Fibroblast of lung (primary cell): ENCODE data around the gene TMEM233.

Experiments
- CTCF ChIP-seq, 2 donors: IDR thresholded peaks in 1 of 2; conservative IDR thresholded peaks in 1 of 2; 1 replicate in 1 of 2; 2 replicates in 1 of 2; pipeline ENCODE4 v1.5.1; 2011 to 2012; ENCODE audit warnings: low read length in 2 of 2, control low read depth in 1 of 2, inconsistent platforms in 1 of 2, low read depth in 1 of 2, mild to moderate bottlenecking in 1 of 2
- EZH2 ChIP-seq: IDR thresholded peaks from 2 replicates; pipeline ENCODE4 v1.5.1; 2012; ENCODE audit warnings: low read length, control low read depth, mild to moderate bottlenecking; ENCODE audit errors: missing control alignments

- TF ChIP-seq CTCF (conservative IDR thresholded peaks at IDR 0.05 in 1 of 2, IDR thresholded peaks at IDR 0.05 in 1 of 2; ENCODE audit: low read depth in 1 of 2, low read length in 2 of 2), result no peak
- no peak for TF ChIP-seq EZH2
Measured at GRCh38 chr12:119669744-119670472, 76.3 kb downstream of the TMEM233 start.
